Measurements from ENCODE around the gene NARF. TPM values are rescaled to one million over a fixed set of nuclear protein-coding genes. Genes with fewer than 3 reads are reported as not detected.

Gene NARF
- total and polyA plus RNA-seq, 2 of the 8 experiments (the other 6 are each of a cell fraction or from before 2014, with no cell fraction given): 97.4 to 131 TPM

DNA sequence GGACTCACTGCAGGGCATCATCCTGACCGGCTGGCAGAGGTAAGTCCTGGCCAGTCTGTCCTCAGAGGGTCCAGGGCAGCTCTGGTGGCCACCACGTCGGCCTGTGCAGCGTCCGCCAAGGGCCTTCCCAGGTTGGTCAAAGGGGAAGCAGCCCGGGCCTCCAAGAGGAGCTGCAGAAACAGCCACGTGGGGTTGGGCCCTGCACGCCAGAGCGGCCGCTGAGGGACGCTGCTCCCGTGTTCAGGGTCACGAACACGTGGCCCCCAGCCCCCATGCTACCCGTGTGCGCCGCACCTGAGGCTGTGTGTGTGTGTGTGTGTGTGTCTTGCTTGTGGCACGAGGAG lies 21.2 kb upstream of the NARF start:
- ChIA-PET CTCF (ENCODE audit: partially characterized antibody) (interaction anchor here (1.2 to 3.0 kb wide), 2 partner anchors 12 to 116 kb away, joined by 3 to 17 read pairs; no protein-coding TSS in a partner anchor), POLR2A (ENCODE audit: partially characterized antibody) (interaction anchor here (0.7 kb wide), 1 partner anchor 9 kb away, joined by 4 read pairs; no protein-coding TSS in a partner anchor)
- H3K9me3 ChIP-seq (ENCODE audit: insufficient read depth in 2 of 2, low read depth in 1 of 2, low read length in 1 of 2): no peaks in the 10 kb centered on the region
- H4K8ac ChIP-seq (ENCODE audit: extremely low read depth, insufficient read depth, low read length): no peak overlapping the region
- no peaks in the 10 kb centered on the region for H3K79me2 ChIP-seq (ENCODE audit: control insufficient read depth in 1 of 2, insufficient read depth in 2 of 2, low read length in 2 of 2)
- H3K14ac ChIP-seq (ENCODE audit: insufficient read length): no peak overlapping the region
- no peak overlapping the region for H2BK15ac ChIP-seq (ENCODE audit: low read length)
- H2BK20ac ChIP-seq (ENCODE audit: low read length): no peak overlapping the region
- H3K4ac ChIP-seq (replicated peaks; ENCODE audit: insufficient read length, low read depth, low read length): no peak overlapping the region
- no peaks in the 10 kb centered on the region for H3K23me2 ChIP-seq (ENCODE audit: low read depth, low read length)
- H2AK5ac ChIP-seq (ENCODE audit: low read depth, low read length): no peak overlapping the region
- 85% methylated on average over 17 of the region's 18 CpGs; no CpG with 5 or more reads in 1 of the 2 experiments for WGBS, 2 experiments (ENCODE audit: extremely low coverage in 1 of 2, insufficient coverage in 1 of 2, insufficient read length in 1 of 2, insufficient replicate concordance in 2 of 2, low coverage in 1 of 2, low lambda C conversion rate in 2 of 2, missing lambda C conversion rate in 1 of 2)
- no peak overlapping the region for H3K4me3 ChIP-seq (ENCODE audit: extremely low read depth in 1 of 4, insufficient read depth in 2 of 4, low read depth in 3 of 4, low read length in 4 of 4)
- DNase-seq (ENCODE audit: low read depth in 1 of 2, low spot score in 2 of 2) (no peak), FAIRE-seq (no peak)
- H2BK120ac ChIP-seq (replicated peaks; ENCODE audit: low read depth, low read length): no peak overlapping the region
- no peak overlapping the region for H3K27ac ChIP-seq (ENCODE audit: low read depth, low read length)
- H3K18ac ChIP-seq (ENCODE audit: extremely low read depth, low read length): no peak overlapping the region
- H2BK5ac ChIP-seq (ENCODE audit: low read depth, low read length): no peak overlapping the region
- no peak overlapping the region for H4K5ac ChIP-seq (ENCODE audit: insufficient read length, low read depth, low read length)
- H3K36me3 ChIP-seq (ENCODE audit: control insufficient read depth in 2 of 4, insufficient read depth in 4 of 4, low read length in 3 of 4): peaks cover 0 to 9% (median 2%) of the 10 kb centered on the region in 4 experiments; a peak in 3 of 8 replicates
- H3K27me3 ChIP-seq (replicated peaks in 1 of 4; ENCODE audit: control insufficient read depth in 3 of 4, extremely low read depth in 1 of 4, insufficient read depth in 3 of 4, low read length in 3 of 4): no peaks in the 10 kb centered on the region
- no peaks in the 10 kb centered on the region for H3K79me1 ChIP-seq (ENCODE audit: low read depth, low read length)
- H3K56ac ChIP-seq (replicated peaks; ENCODE audit: insufficient read length, low read depth, low read length): no peak overlapping the region
- TF ChIP-seq YY1 (IDR thresholded peaks at IDR 0.05; ENCODE audit: low read depth, low read length): no peak
- no peak for TF ChIP-seq CBX5 (IDR thresholded peaks at IDR 0.05; ENCODE audit: low read depth, low read length)
- no peak for TF ChIP-seq RNF2 (IDR thresholded peaks at IDR 0.05; ENCODE audit: borderline replicate concordance, low read depth, low read length, missing control alignments, poor library complexity, severe bottlenecking)
- TF ChIP-seq, protein P1, sequence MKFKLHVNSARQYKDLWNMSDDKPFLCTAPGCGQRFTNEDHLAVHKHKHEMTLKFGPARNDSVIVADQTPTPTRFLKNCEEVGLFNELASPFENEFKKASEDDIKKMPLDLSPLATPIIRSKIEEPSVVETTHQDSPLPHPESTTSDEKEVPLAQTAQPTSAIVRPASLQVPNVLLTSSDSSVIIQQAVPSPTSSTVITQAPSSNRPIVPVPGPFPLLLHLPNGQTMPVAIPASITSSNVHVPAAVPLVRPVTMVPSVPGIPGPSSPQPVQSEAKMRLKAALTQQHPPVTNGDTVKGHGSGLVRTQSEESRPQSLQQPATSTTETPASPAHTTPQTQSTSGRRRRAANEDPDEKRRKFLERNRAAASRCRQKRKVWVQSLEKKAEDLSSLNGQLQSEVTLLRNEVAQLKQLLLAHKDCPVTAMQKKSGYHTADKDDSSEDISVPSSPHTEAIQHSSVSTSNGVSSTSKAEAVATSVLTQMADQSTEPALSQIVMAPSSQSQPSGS (IDR thresholded peaks at IDR 0.05; ENCODE audit: low read length): no peak
- TF ChIP-seq RBBP5 (IDR thresholded peaks at IDR 0.05; ENCODE audit: borderline replicate concordance, low read depth, low read length): no peak
- no peak for TF ChIP-seq BRCA1 (IDR thresholded peaks at IDR 0.05; ENCODE audit: low read depth, low read length)
- TF ChIP-seq, protein P2, sequence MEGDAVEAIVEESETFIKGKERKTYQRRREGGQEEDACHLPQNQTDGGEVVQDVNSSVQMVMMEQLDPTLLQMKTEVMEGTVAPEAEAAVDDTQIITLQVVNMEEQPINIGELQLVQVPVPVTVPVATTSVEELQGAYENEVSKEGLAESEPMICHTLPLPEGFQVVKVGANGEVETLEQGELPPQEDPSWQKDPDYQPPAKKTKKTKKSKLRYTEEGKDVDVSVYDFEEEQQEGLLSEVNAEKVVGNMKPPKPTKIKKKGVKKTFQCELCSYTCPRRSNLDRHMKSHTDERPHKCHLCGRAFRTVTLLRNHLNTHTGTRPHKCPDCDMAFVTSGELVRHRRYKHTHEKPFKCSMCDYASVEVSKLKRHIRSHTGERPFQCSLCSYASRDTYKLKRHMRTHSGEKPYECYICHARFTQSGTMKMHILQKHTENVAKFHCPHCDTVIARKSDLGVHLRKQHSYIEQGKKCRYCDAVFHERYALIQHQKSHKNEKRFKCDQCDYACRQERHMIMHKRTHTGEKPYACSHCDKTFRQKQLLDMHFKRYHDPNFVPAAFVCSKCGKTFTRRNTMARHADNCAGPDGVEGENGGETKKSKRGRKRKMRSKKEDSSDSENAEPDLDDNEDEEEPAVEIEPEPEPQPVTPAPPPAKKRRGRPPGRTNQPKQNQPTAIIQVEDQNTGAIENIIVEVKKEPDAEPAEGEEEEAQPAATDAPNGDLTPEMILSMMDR (IDR thresholded peaks at IDR 0.05; ENCODE audit: control extremely low read depth in 1 of 3, insufficient read depth in 1 of 3, low read depth in 1 of 3, low read length in 3 of 3): no peak
- no peak overlapping the region for H2BK12ac ChIP-seq (ENCODE audit: low read depth, low read length)
- no peak overlapping the region for H4K91ac ChIP-seq (replicated peaks; ENCODE audit: insufficient read length, low read length)
- H3K9ac ChIP-seq (replicated peaks in 1 of 4; ENCODE audit: extremely low read depth in 1 of 4, low read depth in 3 of 4, low read length in 3 of 4): no peak overlapping the region
- no peak overlapping the region for H3K4me2 ChIP-seq (ENCODE audit: insufficient read depth in 1 of 2, low read depth in 2 of 2, low read length in 2 of 2)
- no peak overlapping the region for H3K23ac ChIP-seq (ENCODE audit: insufficient read length)
- H2AFZ ChIP-seq (ENCODE audit: low read length): no peak overlapping the region
- H4K20me1 ChIP-seq (replicated peaks in 1 of 2; ENCODE audit: control insufficient read depth in 1 of 2, insufficient read depth in 2 of 2, low read length in 2 of 2): peaks cover 0 to 10% of the 10 kb centered on the region in 2 experiments
- peaks cover 0 to 18% (median 8%) of the 10 kb centered on the region in 4 experiments; a peak in 6 of 7 replicates for H3K4me1 ChIP-seq (replicated peaks in 1 of 4; ENCODE audit: control insufficient read depth in 3 of 4, insufficient read depth in 4 of 4, low read length in 3 of 4)
